B cell (primary cell): Measurements from ENCODE around the gene SLFN11. TPM values are rescaled to one million over a fixed set of nuclear protein-coding genes. Genes with fewer than 3 reads are reported as not detected.

ENCODE experiments used
- ATAC-seq: fragments of 200-7000 bp; cut with Tn5 transposase; one replicate; pipeline ENCODE4 v1.10.0; 2021; ENCODE audit warnings: low read depth, mild to moderate bottlenecking, moderate number of reproducible peaks, moderate library complexity
- CTCF ChIA-PET: fragments of 350-600 bp; sonication (Branson Sonifier 250); formaldehyde crosslinking; loops from one replicate; lab custom pipeline; 2021; ENCODE audit warnings: antibody characterized with exemption, inconsistent platforms; lab: Charles Lee
- POLR2A ChIA-PET: fragments of 350-600 bp; sonication (Branson Sonifier 250); formaldehyde crosslinking; loops from one replicate; lab custom pipeline; 2021; ENCODE audit warnings: antibody characterized with exemption; lab: Charles Lee
- DNase-seq: peaks from one replicate; pipeline ENCODE4 v3.0.0; 2013
- H2AFZ ChIP-seq: 2 replicates; pipeline ENCODE4 v1.6.1; 2012; ENCODE audit warnings: mild to moderate bottlenecking, low read depth, low read length; ENCODE audit not compliant: insufficient read depth, poor library complexity, severe bottlenecking
- H3K27ac ChIP-seq, 2 donors: 1 replicate in 1 of 2; 2 replicates in 1 of 2; pipeline ENCODE4 v1.5.1; 2012 to 2013; ENCODE audit warnings: low read length in 2 of 2, mild to moderate bottlenecking in 2 of 2, moderate library complexity in 1 of 2
- H3K27me3 ChIP-seq, 4 experiments: fragments of 200-600 bp in 1 of 4; sonication (generic) in 1 of 4; replicated peaks in 1 of 4; 1 replicate in 2 of 4; 2 replicates in 2 of 4; pipeline versions ENCODE4 v1.6.1 to v1.7.0; 2013 to 2016; ENCODE audit warnings: low read length in 3 of 4, mild to moderate bottlenecking in 2 of 4, mixed read lengths in 1 of 4, moderate library complexity in 1 of 4; ENCODE audit not compliant: insufficient read depth in 4 of 4, control insufficient read depth in 3 of 4; ENCODE audit errors: control extremely low read depth in 1 of 4
- H3K36me3 ChIP-seq, 2 experiments: replicated peaks in 1 of 2; 1 replicate in 1 of 2; 2 replicates in 1 of 2; pipeline versions ENCODE4 v1.6.1 to v1.7.1; 2013; ENCODE audit warnings: low read length in 1 of 2; ENCODE audit not compliant: insufficient read depth in 2 of 2, control insufficient read depth in 1 of 2; ENCODE audit errors: control extremely low read depth in 1 of 2, extremely low read depth in 1 of 2
- H3K4me1 ChIP-seq, 2 donors: fragments of 200-600 bp in 1 of 2; sonication (generic) in 1 of 2; 1 replicate in 1 of 2; 2 replicates in 1 of 2; pipeline versions ENCODE4 v1.5.1 to v1.6.1; 2013 to 2017; ENCODE audit warnings: low read length in 2 of 2; ENCODE audit not compliant: control insufficient read depth in 2 of 2, insufficient read depth in 2 of 2
- H3K4me2 ChIP-seq: replicated peaks from 2 replicates; pipeline ENCODE3; 2012; ENCODE audit warnings: mild to moderate bottlenecking, low read depth, low read length; ENCODE audit not compliant: poor library complexity, severe bottlenecking
- H3K4me3 ChIP-seq, 5 experiments: fragments of 200-600 bp in 1 of 5; sonication (generic) in 1 of 5; 1 replicate in 3 of 5; 2 replicates in 2 of 5; pipeline versions ENCODE4 v1.5.1 to v1.7.0; 2011 to 2016; ENCODE audit warnings: low read length in 4 of 5, mild to moderate bottlenecking in 4 of 5, low read depth in 2 of 5, control low read depth in 1 of 5, moderate library complexity in 1 of 5; ENCODE audit not compliant: insufficient read depth in 1 of 5; ENCODE audit errors: control extremely low read depth in 1 of 5, extremely low read depth in 1 of 5
- H3K79me2 ChIP-seq: fragments of 200-600 bp; sonication (generic); one replicate; pipeline ENCODE4 v1.6.0; 2016; ENCODE audit warnings: low read length; ENCODE audit not compliant: control insufficient read depth, insufficient read depth
- H3K9ac ChIP-seq: fragments of 200-600 bp; sonication (generic); 2 replicates; pipeline ENCODE4 v1.6.1; 2017; ENCODE audit warnings: mild to moderate bottlenecking, low read length, moderate library complexity
- H3K9me3 ChIP-seq, 3 donors: one replicate each; pipeline versions ENCODE4 v1.6.1 to v1.7.1; 2013; ENCODE audit warnings: low read length in 2 of 3; ENCODE audit not compliant: control insufficient read depth in 2 of 3, insufficient read depth in 1 of 3; ENCODE audit errors: control extremely low read depth in 1 of 3
- H4K20me1 ChIP-seq: 2 replicates; pipeline ENCODE4 v1.6.0; 2012; ENCODE audit warnings: mild to moderate bottlenecking, low read length; ENCODE audit not compliant: insufficient read depth, control insufficient read depth, poor library complexity, severe bottlenecking
- H3K27ac Mint-ChIP-seq: one replicate; pipeline ENCODE4 v1.8.0; 2021; ENCODE audit warnings: mixed read lengths
- H3K27me3 Mint-ChIP-seq: one replicate; pipeline ENCODE4 v1.8.0; 2021; ENCODE audit warnings: mixed read lengths
- H3K4me1 Mint-ChIP-seq: one replicate; pipeline ENCODE4 v1.8.0; 2021; ENCODE audit warnings: mixed read lengths
- H3K4me3 Mint-ChIP-seq: one replicate; pipeline ENCODE4 v1.8.0; 2021; ENCODE audit warnings: mixed read lengths
- H3K9me3 Mint-ChIP-seq: one replicate; pipeline ENCODE4 v1.8.0; 2022; ENCODE audit warnings: mixed read lengths; ENCODE audit not compliant: insufficient read depth
- CTCF ChIP-seq: fragments of 200-600 bp; IDR thresholded peaks from one replicate; pipeline ENCODE4 v1.8.0; 2022; ENCODE audit warnings: antibody characterized with exemption, mild to moderate bottlenecking
- EZH2 ChIP-seq: IDR thresholded peaks from 2 replicates; pipeline ENCODE4 v1.6.1; 2012; ENCODE audit warnings: borderline replicate concordance, low read depth, mild to moderate bottlenecking, moderate library complexity, low read length; ENCODE audit not compliant: insufficient read depth, poor library complexity, severe bottlenecking
- WGBS: methylation state at CpG from one replicate; pipeline ENCODE4 v1.1.5; 2013; ENCODE audit warnings: missing lambda C conversion rate; ENCODE audit not compliant: insufficient coverage; 5-methylcytosine and 5-hydroxymethylcytosine counted together
- intact Hi-C: fragments of 100-400 bp; cut with micrococcal nuclease; formaldehyde crosslinking; loops from one replicate; pipeline ENCODE4 v1.10.0; 2022
- polyA plus RNA-seq: library from polyadenylated mRNA; depleted of rRNA; stranded (reverse); fragments of >200 nt; gene quantifications from 2 replicates; pipeline ENCODE4 v1.2.3, GENCODE V29; 2012
- total RNA-seq, 2 donors: library from RNA; stranded (reverse); fragments of 120-200 nt in 1 of 2; gene quantifications; 1 replicate in 1 of 2; 2 replicates in 1 of 2; pipeline versions ENCODE4 v1.2.3 to v1.2.4, GENCODE V29; 2013 to 2022

The SLFN11 gene
- total and polyA plus RNA-seq, 2 donors (not counting 1 experiment from before 2014, with no cell fraction given) = 11.3 to 48.1 TPM

GRCh38 chr17:35315283-35315682 lies 58.1 kb downstream of the SLFN11 start:
- intact Hi-C loops = no loop called here

More at GRCh38 chr17:35315283-35315682, 58.1 kb downstream of the SLFN11 start:
- Histone ChIP-seq H3K4me3 (no peak overlapping the region), H4K20me1 (no peaks in the 10 kb centered on the region), H3K27ac (no peak overlapping the region), H3K9ac (no peak overlapping the region), H3K36me3 (no peaks in the 10 kb centered on the region), H3K9me3 (no peaks in the 10 kb centered on the region), H3K27me3 (peaks cover 0 to 4% (median 0%) of the 10 kb centered on the region in 4 experiments), H2AFZ (no peak overlapping the region), H3K79me2 (no peaks in the 10 kb centered on the region), H3K4me2 (no peak overlapping the region), H3K4me1 (peaks cover 8 to 17% of the 10 kb centered on the region in 2 donors)
- 100% methylated on average over 3 of the region's 5 CpGs for WGBS
- TF ChIP-seq CTCF = no peak
- TF ChIP-seq EZH2 = no peak
- H3K27ac Mint-ChIP-seq = no peak overlapping the region
- CTCF ChIA-PET = interaction anchor here (0.5 to 7.0 kb wide), 6 partner anchors 17 to 222 kb away, joined by 3 to 360 read pairs (median 3); partner anchors contain the start of gene SLFN12L
- DNase-seq (no peak), ATAC-seq (no peak)
- no peaks in the 10 kb centered on the region for H3K9me3 Mint-ChIP-seq
- H3K27me3 Mint-ChIP-seq = no peaks in the 10 kb centered on the region
- H3K4me1 Mint-ChIP-seq = peaks cover 18% of the 10 kb centered on the region
- peak overlapping the region; percentile 24 for H3K4me3 Mint-ChIP-seq
- POLR2A ChIA-PET = no interaction called here
